Mesendoderm (in vitro differentiated cells): Measurements from ENCODE around the gene ACAT1.
"Not testable (repeated sequence)": the region's sequence is repeated elsewhere in the genome, so short reads cannot be mapped to it uniquely, and the experiment has no call there.

Experiments
- DNase-seq: peaks from one replicate; pipeline ENCODE4 v3.0.0; 2013
- H2AK5ac ChIP-seq: 2 replicates; pipeline ENCODE4 v1.6.1; 2013; ENCODE audit warnings: low read length, inconsistent platforms
- H2BK120ac ChIP-seq: 2 replicates; pipeline ENCODE4 v1.6.1; 2013; ENCODE audit warnings: low read depth, mild to moderate bottlenecking, low read length, moderate library complexity, mixed read lengths
- H2BK15ac ChIP-seq: replicated peaks from 2 replicates; pipeline ENCODE4 v1.6.1; 2013; ENCODE audit warnings: low read depth, mild to moderate bottlenecking, moderate library complexity
- H2BK5ac ChIP-seq: 2 replicates; pipeline ENCODE4 v1.6.1; 2013; ENCODE audit warnings: low read length, inconsistent platforms
- H3K18ac ChIP-seq: 2 replicates; pipeline ENCODE4 v1.6.1; 2013; ENCODE audit warnings: mild to moderate bottlenecking, low read length, mixed read lengths
- H3K23ac ChIP-seq: one replicate; pipeline ENCODE4 v1.6.1; 2013; ENCODE audit warnings: low read length
- H3K27ac ChIP-seq: 2 replicates; pipeline ENCODE4 v1.5.1; 2013; ENCODE audit warnings: low read depth, mild to moderate bottlenecking, inconsistent platforms, low read length, moderate library complexity
- H3K27me3 ChIP-seq: 2 replicates; pipeline ENCODE4 v1.6.1; 2013; ENCODE audit warnings: low read length, control low read depth, mild to moderate bottlenecking, inconsistent platforms; ENCODE audit not compliant: insufficient read depth, poor library complexity
- H3K36me3 ChIP-seq: 2 replicates; pipeline ENCODE4 v1.6.1; 2013; ENCODE audit warnings: low read length, inconsistent platforms; ENCODE audit not compliant: control insufficient read depth, insufficient read depth
- H3K4ac ChIP-seq: one replicate; pipeline ENCODE4 v1.6.1; 2013; ENCODE audit warnings: low read depth, mild to moderate bottlenecking, low read length, moderate library complexity
- H3K4me1 ChIP-seq: 2 replicates; pipeline ENCODE4 v1.6.1; 2013; ENCODE audit warnings: low read depth, low read length, inconsistent platforms; ENCODE audit not compliant: control insufficient read depth
- H3K4me2 ChIP-seq: 2 replicates; pipeline ENCODE4 v1.6.1; 2013; ENCODE audit warnings: low read length
- H3K4me3 ChIP-seq: 2 replicates; pipeline ENCODE4 v1.5.1; 2013; ENCODE audit warnings: mild to moderate bottlenecking, low read length
- H3K56ac ChIP-seq: one replicate; pipeline ENCODE4 v1.6.1; 2013; ENCODE audit warnings: low read length
- H3K79me1 ChIP-seq: 2 replicates; pipeline ENCODE4 v1.6.1; 2013; ENCODE audit warnings: low read length, inconsistent platforms
- H3K79me2 ChIP-seq: 2 replicates; pipeline ENCODE4 v1.6.1; 2013; ENCODE audit warnings: mild to moderate bottlenecking, low read length; ENCODE audit not compliant: control insufficient read depth, insufficient read depth
- H3K9ac ChIP-seq: 2 replicates; pipeline ENCODE4 v1.6.1; 2013; ENCODE audit warnings: low read length, inconsistent platforms
- H4K5ac ChIP-seq: one replicate; pipeline ENCODE4 v1.6.1; 2013; ENCODE audit warnings: low read length
- H4K8ac ChIP-seq: one replicate; pipeline ENCODE4 v1.6.1; 2013; ENCODE audit warnings: low read depth, mild to moderate bottlenecking, control low read depth, low read length, moderate library complexity
- WGBS: extraction: QIAGEN DNeasy Blood & Tissue Kit; methylation state at CpG from one replicate; pipeline ENCODE4 v1.1.7; 2013; ENCODE audit warnings: low lambda C conversion rate, missing lambda C conversion rate; ENCODE audit not compliant: insufficient coverage; ENCODE audit errors: extremely low coverage; 5-methylcytosine and 5-hydroxymethylcytosine counted together

ACAT1 gene

GRCh38 chr11:108132993-108133538 is 11.7 kb downstream of the ACAT1 start:
- not testable (repeated sequence) for H4K8ac ChIP-seq, H2AK5ac ChIP-seq, H3K27me3 ChIP-seq, H3K56ac ChIP-seq, H3K36me3 ChIP-seq, H2BK5ac ChIP-seq, H2BK15ac ChIP-seq, H4K5ac ChIP-seq, H3K9ac ChIP-seq, H2BK120ac ChIP-seq, H3K27ac ChIP-seq, H3K18ac ChIP-seq, H3K4me2 ChIP-seq, H3K4me1 ChIP-seq, H3K79me1 ChIP-seq, H3K4ac ChIP-seq, DNase-seq, H3K79me2 ChIP-seq, H3K4me3 ChIP-seq, H3K23ac ChIP-seq
- WGBS: no CpG with 5 or more reads among the region's 2 CpGs

- no peak overlapping the region for H2AK5ac ChIP-seq
- H3K18ac ChIP-seq: no peak overlapping the region
- WGBS: no CpG with 5 or more reads among the region's 2 CpGs
- no peak overlapping the region for H3K4me2 ChIP-seq
- no peak overlapping the region for H2BK120ac ChIP-seq
- H3K4me1 ChIP-seq: no peaks in the 10 kb centered on the region
- no peak overlapping the region for H4K5ac ChIP-seq
- no peak overlapping the region for H3K56ac ChIP-seq
- H3K36me3 ChIP-seq: no peaks in the 10 kb centered on the region
- H3K27me3 ChIP-seq: no peaks in the 10 kb centered on the region
- no peak overlapping the region for H3K4ac ChIP-seq
- H3K27ac ChIP-seq: no peak overlapping the region
- no peak overlapping the region for H2BK15ac ChIP-seq
- H2BK5ac ChIP-seq: no peak overlapping the region
- no peak for DNase-seq
- no peaks in the 10 kb centered on the region for H3K79me2 ChIP-seq
- H3K9ac ChIP-seq: no peak overlapping the region
- H3K79me1 ChIP-seq: no peaks in the 10 kb centered on the region
- no peak overlapping the region for H4K8ac ChIP-seq
- no peak overlapping the region for H3K4me3 ChIP-seq
- H3K23ac ChIP-seq: no peak overlapping the region
Observed at GRCh38 chr11:108135845-108136544, 14.6 kb downstream of the ACAT1 start.

- H3K4me1 ChIP-seq: no peaks in the 10 kb centered on the region
- H3K27ac ChIP-seq: no peak overlapping the region
- H2AK5ac ChIP-seq: no peak overlapping the region
- H2BK120ac ChIP-seq: no peak overlapping the region
- no peaks in the 10 kb centered on the region for H3K27me3 ChIP-seq
- DNase-seq: no peak
- no peak overlapping the region for H3K56ac ChIP-seq
- H3K4me2 ChIP-seq: no peak overlapping the region
- H3K4me3 ChIP-seq: no peak overlapping the region
- no peak overlapping the region for H2BK15ac ChIP-seq
- no peak overlapping the region for H3K18ac ChIP-seq
- H3K23ac ChIP-seq: no peak overlapping the region
- H3K79me2 ChIP-seq: no peaks in the 10 kb centered on the region
- no CpG with 5 or more reads among the region's 1 CpG for WGBS
- H3K79me1 ChIP-seq: no peaks in the 10 kb centered on the region
- H3K9ac ChIP-seq: no peak overlapping the region
- no peak overlapping the region for H4K8ac ChIP-seq
- no peak overlapping the region for H4K5ac ChIP-seq
- H3K36me3 ChIP-seq: no peaks in the 10 kb centered on the region
- H2BK5ac ChIP-seq: no peak overlapping the region
- no peak overlapping the region for H3K4ac ChIP-seq
Observed at GRCh38 chr11:108137212-108137611, 15.8 kb downstream of the ACAT1 start.

GRCh38 chr11:108142304-108142703 is 20.9 kb downstream of the ACAT1 start:
- H4K8ac ChIP-seq: no peak overlapping the region
- no peak overlapping the region for H3K4ac ChIP-seq
- no peak overlapping the region for H3K56ac ChIP-seq
- no peak overlapping the region for H3K4me2 ChIP-seq
- no peak overlapping the region for H3K18ac ChIP-seq
- no peaks in the 10 kb centered on the region for H3K79me2 ChIP-seq
- H2AK5ac ChIP-seq: no peak overlapping the region
- H4K5ac ChIP-seq: no peak overlapping the region
- no peaks in the 10 kb centered on the region for H3K4me1 ChIP-seq
- H3K79me1 ChIP-seq: no peaks in the 10 kb centered on the region
- no peak overlapping the region for H3K27ac ChIP-seq
- no peak for DNase-seq
- H3K36me3 ChIP-seq: no peaks in the 10 kb centered on the region
- H2BK120ac ChIP-seq: no peak overlapping the region
- H3K9ac ChIP-seq: no peak overlapping the region
- H3K4me3 ChIP-seq: no peak overlapping the region
- no peak overlapping the region for H2BK5ac ChIP-seq
- no CpG with 5 or more reads among the region's 7 CpGs for WGBS
- H3K23ac ChIP-seq: no peak overlapping the region
- no peaks in the 10 kb centered on the region for H3K27me3 ChIP-seq
- H2BK15ac ChIP-seq: no peak overlapping the region

GRCh38 chr11:108144615-108145014 is 23.2 kb downstream of the ACAT1 start:
- Histone ChIP-seq H3K23ac (no peak overlapping the region), H3K79me2 (no peaks in the 10 kb centered on the region), H3K4me1 (no peaks in the 10 kb centered on the region), H2BK120ac (no peak overlapping the region), H2BK5ac (no peak overlapping the region), H2AK5ac (no peak overlapping the region), H3K4ac (no peak overlapping the region), H4K5ac (no peak overlapping the region), H3K56ac (no peak overlapping the region), H2BK15ac (no peak overlapping the region), H3K27ac (no peak overlapping the region), H3K4me2 (no peak overlapping the region), H3K36me3 (no peaks in the 10 kb centered on the region), H3K18ac (no peak overlapping the region), H4K8ac (no peak overlapping the region), H3K9ac (no peak overlapping the region), H3K4me3 (no peak overlapping the region), H3K27me3 (no peaks in the 10 kb centered on the region), H3K79me1 (no peaks in the 10 kb centered on the region)
- no peak for DNase-seq
- no CpG with 5 or more reads among the region's 3 CpGs for WGBS

- Histone ChIP-seq H3K27ac (no peak overlapping the region), H4K5ac (no peak overlapping the region), H3K36me3 (no peaks in the 10 kb centered on the region), H4K8ac (no peak overlapping the region), H3K79me2 (no peaks in the 10 kb centered on the region), H3K4me2 (no peak overlapping the region), H3K18ac (no peak overlapping the region), H2BK120ac (no peak overlapping the region), H3K23ac (no peak overlapping the region), H2AK5ac (no peak overlapping the region), H3K4ac (no peak overlapping the region), H3K9ac (no peak overlapping the region), H3K56ac (no peak overlapping the region), H2BK15ac (no peak overlapping the region), H3K27me3 (no peaks in the 10 kb centered on the region), H2BK5ac (no peak overlapping the region), H3K79me1 (no peaks in the 10 kb centered on the region), H3K4me1 (no peaks in the 10 kb centered on the region), H3K4me3 (no peak overlapping the region)
- no CpG with 5 or more reads among the region's 1 CpG for WGBS
- DNase-seq: no peak
Observed at GRCh38 chr11:108147150-108147549, 25.8 kb downstream of the ACAT1 start.
